ENCODE measurements around the gene INCA1. TPM values are rescaled to one million over a fixed set of nuclear protein-coding genes. Genes with fewer than 3 reads are reported as not detected.

INCA1 gene
- total RNA-seq, 2 donors from 2014 or later, result 1.6 to 4.2 TPM

DNA sequence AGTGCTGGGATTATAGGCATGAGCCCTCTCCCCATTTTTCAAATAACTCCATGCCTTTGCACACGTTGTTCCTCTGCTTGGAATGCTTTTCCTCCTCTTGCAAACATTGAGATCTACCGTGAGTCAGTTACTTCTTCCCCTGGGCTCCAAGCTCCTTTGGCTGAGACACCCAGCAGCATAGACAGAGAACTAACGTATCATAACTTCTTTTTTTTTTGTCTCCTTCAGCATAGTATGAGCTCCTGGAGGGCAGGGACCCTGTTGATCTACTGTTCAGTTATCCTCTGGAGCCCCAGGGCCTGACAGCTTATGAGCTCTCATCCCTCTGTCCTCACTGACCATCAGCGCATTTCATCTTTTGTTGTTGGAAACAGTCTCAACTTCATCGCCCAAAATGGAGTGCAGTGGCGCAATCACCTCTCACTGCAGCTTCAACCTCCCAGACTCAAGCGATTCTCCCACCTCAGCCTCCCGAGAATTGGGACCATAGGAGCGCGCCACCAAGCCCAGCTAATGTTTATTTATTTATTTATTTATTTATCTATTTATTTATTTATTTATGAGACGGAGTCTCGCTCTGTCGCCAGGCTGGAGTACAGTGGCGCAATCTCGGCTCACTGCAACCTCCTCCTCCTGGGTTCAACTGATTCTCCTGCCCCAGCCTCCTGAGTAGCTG is 31.9 kb downstream of the INCA1 start:
- H3K9me3 ChIP-seq, result no peaks in the 10 kb centered on the region
- intact Hi-C loops (cut with DNase I), result no loop called here
- H3K4me1 ChIP-seq, result no peaks in the 10 kb centered on the region
- no peak for TF ChIP-seq CTCF (IDR thresholded peaks at IDR 0.05)
- H3K27me3 ChIP-seq, result no peaks in the 10 kb centered on the region
- no peaks in the 10 kb centered on the region for H3K36me3 ChIP-seq
- H3K9ac ChIP-seq (ENCODE audit: low read depth in 2 of 2, low read length in 2 of 2), result peak overlapping the region in 1 of 2 donors; percentile 31
- no peak overlapping the region for H3K4me3 ChIP-seq
- no peak overlapping the region for H3K27ac ChIP-seq
- DNase-seq, result no peak

- no peaks in the 10 kb centered on the region for H3K9me3 ChIP-seq
- intact Hi-C loops (cut with DNase I), result no loop called here
- no peaks in the 10 kb centered on the region for H3K4me1 ChIP-seq
- no peaks in the 10 kb centered on the region for H3K27me3 ChIP-seq
- no peaks in the 10 kb centered on the region for H3K36me3 ChIP-seq
- no peak for DNase-seq
- no peak overlapping the region for H3K27ac ChIP-seq
- no peak for TF ChIP-seq CTCF (IDR thresholded peaks at IDR 0.05)
- H3K4me3 ChIP-seq, result no peak overlapping the region
- no peak overlapping the region for H3K9ac ChIP-seq (ENCODE audit: low read depth in 2 of 2, low read length in 2 of 2)
These were observed 36.9 kb downstream of the INCA1 start for GRCh38 chr17:4960279-4960922.

DNA sequence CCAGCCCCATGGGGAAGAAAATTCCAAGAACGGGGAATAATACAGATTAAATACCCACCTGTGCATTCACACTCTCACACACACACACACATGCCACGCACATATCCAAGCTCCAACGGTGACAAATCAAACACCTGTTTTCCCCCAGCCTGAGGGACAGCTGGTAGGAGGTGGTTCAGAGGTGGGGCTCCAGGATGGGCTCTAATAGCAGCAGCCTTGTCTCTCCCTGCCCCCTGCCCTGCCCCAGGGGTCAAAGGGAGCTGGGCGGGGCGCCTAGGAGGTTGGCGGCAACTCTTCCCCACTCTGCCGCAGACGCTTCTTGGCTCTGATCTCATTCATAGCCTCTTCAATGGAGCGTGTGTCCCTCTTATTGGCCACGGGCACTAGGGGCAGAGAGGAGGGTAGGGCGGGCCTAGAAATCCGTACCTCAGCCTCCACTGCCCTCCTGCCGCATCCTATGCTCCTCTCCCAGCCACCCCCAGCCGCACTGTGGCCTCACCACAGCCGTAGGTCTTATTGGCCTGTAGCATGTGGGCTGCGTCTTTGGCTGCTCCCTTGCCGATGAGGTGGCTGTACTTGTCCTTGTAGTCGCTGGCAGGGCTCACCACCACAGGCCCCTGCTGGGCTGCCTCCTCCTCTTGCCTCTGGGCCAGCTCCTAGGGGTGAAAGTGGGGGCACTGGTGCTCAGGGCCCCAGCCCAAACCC is 37.9 kb downstream of the INCA1 start:
- TF ChIP-seq CTCF (IDR thresholded peaks at IDR 0.05), result no peak
- no peak overlapping the region for H3K9ac ChIP-seq (ENCODE audit: low read depth in 2 of 2, low read length in 2 of 2)
- H3K27me3 ChIP-seq, result no peaks in the 10 kb centered on the region
- H3K27ac ChIP-seq, result no peak overlapping the region
- no peak for DNase-seq
- H3K9me3 ChIP-seq, result no peaks in the 10 kb centered on the region
- H3K36me3 ChIP-seq, result no peaks in the 10 kb centered on the region
- H3K4me1 ChIP-seq, result no peaks in the 10 kb centered on the region
- intact Hi-C loops (cut with DNase I), result no loop called here
- H3K4me3 ChIP-seq, result no peak overlapping the region

DNA sequence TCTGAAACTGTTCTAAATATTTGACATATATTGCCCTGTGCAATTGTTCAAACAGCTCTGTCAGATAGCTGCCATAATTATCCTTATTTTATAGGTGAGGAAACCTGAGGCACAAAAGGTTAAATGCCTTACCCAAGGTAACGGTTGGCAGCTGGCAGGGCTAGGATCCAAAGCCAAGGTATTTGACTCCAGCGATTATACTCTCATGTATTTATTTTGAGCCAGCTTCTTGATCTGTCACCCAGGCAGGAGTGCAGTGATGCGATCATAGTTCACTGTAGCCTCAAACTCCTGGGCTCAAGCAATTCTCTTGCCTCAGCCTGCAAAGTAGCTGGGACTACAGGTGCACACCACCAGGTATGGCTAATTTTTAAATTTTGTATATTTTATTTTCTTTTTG is 39.2 kb downstream of the INCA1 start:
- Histone ChIP-seq H3K9me3 (no peaks in the 10 kb centered on the region), H3K4me3 (no peak overlapping the region), H3K36me3 (no peaks in the 10 kb centered on the region), H3K4me1 (no peaks in the 10 kb centered on the region), H3K9ac (ENCODE audit: low read depth in 2 of 2, low read length in 2 of 2) (no peak overlapping the region), H3K27ac (no peak overlapping the region), H3K27me3 (no peaks in the 10 kb centered on the region)
- intact Hi-C loops (cut with DNase I), result no loop called here
- TF ChIP-seq CTCF (IDR thresholded peaks at IDR 0.05), result no peak
- DNase-seq, result no peak

DNA sequence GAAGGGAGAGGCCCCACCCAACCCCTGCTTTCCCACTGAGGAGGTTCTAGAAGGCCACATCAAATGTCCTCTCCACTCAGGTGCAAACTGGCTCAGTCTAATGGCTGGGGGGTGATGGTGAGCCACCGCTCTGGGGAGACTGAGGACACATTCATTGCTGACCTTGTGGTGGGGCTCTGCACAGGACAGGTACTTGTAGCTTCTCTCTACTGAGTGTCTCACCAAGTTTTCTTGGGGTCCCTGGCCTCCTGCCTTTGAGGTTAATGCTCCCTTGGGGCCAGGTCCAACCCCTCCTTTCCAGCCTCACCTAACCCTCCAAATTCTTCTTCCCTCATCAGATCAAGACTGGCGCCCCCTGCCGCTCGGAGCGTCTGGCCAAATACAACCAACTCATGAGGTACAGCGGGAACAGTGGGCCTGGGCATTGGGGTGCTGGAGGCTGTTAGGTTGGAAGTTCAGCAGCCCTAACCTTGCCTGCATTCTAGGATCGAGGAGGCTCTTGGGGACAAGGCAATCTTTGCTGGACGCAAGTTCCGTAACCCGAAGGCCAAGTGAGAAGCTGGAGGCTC is 40.7 kb downstream of the INCA1 start:
- H3K27ac ChIP-seq, result no peak overlapping the region
- DNase-seq, result no peak
- H3K36me3 ChIP-seq, result no peaks in the 10 kb centered on the region
- no peak overlapping the region for H3K4me3 ChIP-seq
- intact Hi-C loops (cut with DNase I), result no loop called here
- no peaks in the 10 kb centered on the region for H3K4me1 ChIP-seq
- no peak overlapping the region for H3K9ac ChIP-seq (ENCODE audit: low read depth in 2 of 2, low read length in 2 of 2)
- H3K27me3 ChIP-seq, result no peaks in the 10 kb centered on the region
- TF ChIP-seq CTCF (IDR thresholded peaks at IDR 0.05), result no peak
- no peaks in the 10 kb centered on the region for H3K9me3 ChIP-seq
